Stimulated activated CD4-positive, alpha-beta T cell treated with anti-CD3 and anti-CD28 coated beads, Interleukin-12 subunit alpha, Interleukin-12 subunit beta, amount 100 ng/mL, for 24 hours (primary cell): ENCODE measurements around the gene NEDD9.

Experiments
- DNase-seq, 2 experiments: peaks; one replicate each; pipeline ENCODE4 v3.0.0-alpha.2; 2020; ENCODE audit warnings: low read depth in 2 of 2

The NEDD9 gene

DNA sequence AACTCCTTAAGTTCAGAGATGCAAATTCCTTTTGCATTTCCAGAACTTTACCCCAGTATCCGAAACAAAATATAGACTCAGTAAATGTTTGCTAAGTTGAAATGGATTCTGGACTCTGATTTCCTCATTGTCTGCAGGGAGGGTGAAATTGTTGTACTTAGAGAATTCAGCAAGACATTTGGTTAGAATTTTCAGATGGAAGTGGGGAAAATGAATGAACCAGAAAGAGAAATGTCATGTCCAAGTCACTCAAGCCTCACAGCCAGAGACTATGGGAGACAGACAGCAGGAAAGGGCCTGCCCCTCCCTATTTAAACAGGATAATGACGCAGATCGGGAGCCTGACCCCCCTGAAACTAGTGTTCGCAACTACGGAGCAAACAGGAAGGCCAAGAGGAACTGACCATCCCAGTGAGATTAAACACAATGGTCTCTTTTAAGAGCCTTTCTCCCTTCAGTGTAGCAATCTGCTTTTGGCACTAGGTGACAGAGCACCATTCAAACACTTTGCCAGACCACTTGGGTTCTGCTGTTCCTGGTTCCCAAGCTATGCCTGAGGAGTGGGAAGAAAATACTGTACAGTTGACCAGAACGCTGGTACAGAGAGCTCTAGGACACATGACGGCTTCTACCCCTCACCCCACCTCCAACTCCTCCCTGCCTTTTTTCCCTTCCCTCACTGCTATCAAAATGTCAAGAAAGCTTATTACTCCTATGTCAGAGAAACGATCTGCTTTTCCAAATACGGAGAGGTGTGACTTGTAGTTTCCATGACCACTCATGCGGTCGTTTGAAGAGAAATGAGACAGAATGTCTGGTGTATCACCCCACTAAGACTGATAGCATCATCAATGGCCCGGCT lies 13.7 kb downstream of the NEDD9 start:
- no peak for DNase-seq

DNA sequence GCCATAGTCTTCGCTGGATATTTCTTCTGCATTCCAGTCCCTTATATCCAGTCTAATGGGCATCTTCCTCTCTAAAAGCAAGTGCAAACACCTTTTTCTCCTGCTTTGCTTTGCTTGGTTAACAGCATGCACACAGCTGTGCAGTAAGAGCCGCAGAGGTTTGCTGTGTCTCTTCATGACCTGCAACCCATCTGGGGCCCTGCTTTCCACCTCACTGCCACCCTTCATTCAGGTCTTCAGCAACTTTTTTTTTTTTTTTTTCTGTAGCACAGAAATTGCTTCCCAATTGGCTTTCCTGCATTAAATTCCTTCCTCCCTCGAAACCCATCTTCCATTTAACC lies 14.4 kb downstream of the NEDD9 start:
- DNase-seq = no peak

DNA sequence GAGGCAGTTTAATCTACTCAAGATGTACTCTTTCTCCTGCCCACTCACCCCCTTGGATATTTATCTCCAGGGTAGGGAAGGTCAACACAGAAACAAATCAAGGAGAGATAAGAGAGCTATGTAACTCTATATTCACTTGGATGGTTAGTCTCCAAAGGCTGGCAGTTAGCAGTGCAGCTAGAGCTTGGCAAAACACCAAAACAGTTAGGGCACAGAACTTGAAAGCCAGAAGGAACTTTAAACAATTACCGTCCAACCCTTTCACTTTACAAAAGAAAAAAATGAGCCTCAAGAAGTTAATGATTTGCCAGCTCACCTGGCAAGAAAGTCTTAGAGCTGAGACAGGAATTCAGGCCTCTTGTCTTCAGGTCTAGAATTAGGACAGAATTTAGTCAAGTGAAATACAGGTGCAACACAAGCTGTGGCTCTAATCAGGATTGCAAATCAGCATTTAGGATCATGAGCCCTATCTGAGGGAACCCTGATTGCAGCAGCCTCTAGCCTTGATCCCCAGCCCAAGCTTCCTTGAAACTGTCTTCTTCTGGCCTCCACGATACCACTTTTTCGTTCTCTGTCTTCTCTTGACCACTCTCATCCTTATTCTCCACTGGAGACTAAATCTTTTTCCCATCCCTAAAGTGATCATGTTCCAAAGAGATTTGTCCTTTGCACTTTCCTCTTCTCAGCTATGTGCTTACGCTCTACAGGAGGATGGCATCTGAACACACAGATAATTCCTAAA lies 14.9 kb downstream of the NEDD9 start:
- no peak for DNase-seq

DNA sequence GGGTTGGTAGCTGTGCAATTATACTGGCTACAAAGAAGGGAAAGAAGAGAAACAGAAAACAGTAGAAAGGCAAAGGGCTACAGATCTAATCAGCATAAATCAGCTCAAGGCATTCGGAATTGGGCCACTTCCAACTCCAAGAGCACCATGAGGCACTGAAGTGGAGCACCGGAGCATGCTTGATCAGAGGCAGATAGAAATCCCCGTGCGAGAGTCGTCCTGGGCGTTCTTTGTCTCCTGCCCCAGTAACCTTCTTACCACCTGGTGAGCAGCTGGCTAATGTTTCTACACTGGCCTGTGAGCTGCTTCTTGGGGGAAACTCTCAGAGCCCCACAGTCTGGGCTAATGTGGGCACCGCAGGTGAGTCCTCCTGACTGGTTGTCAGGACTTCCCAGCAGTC lies 16.7 kb downstream of the NEDD9 start:
- DNase-seq = no peak

DNA sequence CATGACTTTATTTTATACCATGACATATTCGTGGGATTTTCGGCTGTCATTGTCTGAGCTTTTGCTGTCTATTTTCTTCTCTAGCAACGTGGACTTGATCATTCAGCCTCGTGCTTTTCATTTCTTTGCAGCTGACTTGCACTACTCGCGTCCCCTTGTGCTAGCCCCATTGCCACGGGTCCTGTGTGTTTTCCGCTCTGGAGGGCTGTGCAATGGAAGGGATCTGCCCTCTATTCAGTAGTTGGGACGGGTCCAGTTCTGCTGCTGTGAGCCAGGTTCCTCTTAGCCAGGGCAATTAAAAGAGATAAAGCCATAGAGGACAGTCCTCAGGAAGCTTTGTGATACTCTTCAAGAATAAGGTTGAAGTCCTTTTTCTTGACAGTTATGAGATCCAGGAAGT lies 17.6 kb downstream of the NEDD9 start:
- DNase-seq = no peak

DNA sequence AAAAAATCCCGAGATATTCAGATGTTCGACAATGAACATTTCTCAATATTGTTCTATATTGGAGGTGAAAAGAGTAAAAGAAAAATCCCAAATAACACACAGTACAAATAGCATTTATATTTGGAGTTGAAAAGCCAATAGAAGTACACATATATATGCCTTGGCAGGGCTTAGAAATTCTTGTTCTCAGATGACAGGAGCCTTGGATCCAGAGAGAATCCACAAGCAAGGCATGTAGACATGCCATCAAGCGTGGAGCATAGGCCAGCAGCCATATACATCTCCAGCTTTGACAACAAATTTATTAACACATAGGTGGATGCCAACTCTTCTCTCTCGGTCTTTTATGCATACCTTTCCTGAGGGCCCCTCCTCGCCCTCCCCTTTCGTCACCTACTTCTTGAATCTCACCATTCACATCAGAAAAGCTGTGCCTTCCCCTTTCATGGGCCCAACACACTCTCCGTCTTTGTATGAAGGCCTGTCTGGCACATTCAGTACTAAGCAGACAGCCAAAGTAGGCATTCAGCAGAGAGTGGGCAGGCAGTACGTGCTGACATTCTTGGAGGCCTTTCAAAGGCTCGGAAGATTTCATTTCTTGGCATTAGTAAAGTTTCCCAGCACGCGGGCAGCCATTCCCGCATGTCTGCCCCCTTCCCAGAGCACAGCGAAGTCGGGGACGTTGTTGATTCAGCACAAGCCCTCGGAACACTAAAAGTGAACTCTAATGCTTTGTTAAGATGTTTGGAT lies 18.2 kb downstream of the NEDD9 start:
- no peak for DNase-seq

DNA sequence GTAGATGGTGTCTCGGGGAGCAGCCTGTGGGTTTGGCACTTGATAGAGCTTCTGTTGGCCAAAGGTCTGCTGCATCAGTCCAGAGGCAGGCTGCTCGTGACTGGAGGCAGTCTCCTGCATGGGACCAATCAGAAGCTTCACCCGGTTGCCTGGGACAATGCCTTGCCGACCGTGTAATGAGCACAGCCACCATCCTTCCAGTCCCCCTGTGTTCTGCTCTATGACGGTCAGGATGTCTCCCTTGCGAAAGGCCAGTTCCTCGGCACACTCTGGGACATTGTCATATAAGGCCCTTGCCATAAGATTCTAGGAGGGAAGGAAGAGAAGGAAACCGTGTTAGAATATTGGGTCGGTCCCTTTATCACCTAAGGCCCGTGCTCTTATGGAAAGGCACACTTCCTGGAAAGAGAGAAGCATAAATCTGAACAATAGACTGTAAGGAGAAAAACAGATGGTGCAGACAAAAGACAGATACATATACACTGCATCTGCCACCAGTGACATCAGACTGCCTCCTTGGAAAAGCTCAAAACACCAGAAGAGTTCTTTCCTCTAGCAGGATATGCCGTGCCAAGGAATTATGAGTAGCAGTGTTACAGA lies 18.9 kb downstream of the NEDD9 start:
- DNase-seq = no peak

DNA sequence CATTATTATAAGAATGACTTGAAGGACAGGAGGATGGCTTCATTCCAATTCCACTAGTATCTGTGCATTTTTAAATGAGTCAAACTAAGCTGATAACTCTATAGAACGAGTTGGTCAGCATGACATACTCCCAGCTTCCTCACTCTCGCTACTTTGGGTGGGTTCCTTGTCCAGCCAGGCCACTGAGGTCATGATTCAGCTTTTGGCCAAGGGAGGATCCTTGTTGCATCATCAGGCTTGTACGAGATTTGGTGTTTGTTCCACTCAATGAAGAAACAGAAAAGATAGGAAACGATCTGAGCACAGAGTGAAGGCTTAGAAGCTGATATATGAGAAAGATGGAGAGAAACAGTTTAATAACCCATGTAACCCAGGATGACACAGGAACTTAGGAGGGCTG lies 19.8 kb downstream of the NEDD9 start:
- no peak for DNase-seq

DNA sequence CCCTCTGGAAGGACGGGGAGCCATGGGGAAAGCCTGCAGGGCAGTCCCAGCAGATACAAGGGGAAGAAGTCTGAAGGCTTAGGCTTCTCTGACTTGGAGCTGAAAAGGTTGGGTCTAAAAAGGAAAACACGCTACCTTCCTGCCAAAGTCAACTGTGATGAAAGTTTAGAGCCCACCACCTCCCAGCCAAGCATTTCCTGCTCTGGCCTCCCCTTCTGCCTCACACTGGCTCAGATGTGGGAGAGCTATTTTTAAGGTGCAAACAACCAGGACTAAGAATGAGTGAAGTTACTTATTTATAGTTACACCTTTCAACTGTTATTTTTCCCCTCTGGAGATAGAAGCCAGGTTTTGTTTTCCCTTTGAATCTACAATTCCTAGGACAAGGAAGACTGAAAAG lies 21.2 kb downstream of the NEDD9 start:
- DNase-seq = no peak

DNA sequence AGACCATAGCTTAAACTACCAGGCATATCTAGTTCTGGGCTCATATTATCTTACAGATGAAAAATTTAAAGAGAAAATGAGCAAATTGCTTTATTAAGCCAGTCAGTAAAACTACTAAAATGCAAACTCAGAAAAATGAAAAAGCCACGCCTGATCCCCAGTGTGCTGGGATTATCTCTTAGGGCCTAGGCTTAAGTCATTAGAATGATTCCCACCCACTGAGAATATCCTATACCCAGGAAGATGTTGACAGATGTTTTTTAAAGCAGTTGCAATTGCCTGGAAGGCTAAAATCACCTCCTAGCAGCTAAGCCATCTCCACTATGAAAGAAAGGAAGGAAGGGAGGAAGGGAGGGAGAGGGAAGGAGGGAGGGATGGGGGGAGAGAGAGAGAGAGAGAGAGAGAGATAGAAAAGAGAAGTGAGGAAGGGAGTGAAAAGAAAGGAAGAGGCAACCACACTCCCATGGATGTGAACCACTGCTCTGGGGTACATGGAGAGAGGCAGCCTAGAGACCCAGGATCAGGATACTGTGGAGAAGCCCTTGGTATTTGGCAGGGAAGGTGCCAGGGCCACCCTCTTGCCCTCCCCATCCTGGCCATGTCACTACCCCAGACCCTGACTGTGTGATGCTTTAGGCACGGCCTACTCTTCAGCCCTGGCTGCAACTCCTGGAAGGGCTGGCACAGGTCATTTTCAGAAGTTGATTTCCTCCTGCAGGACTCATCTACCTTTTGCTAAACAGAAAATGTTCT lies 21.9 kb downstream of the NEDD9 start:
- DNase-seq = no peak

DNA sequence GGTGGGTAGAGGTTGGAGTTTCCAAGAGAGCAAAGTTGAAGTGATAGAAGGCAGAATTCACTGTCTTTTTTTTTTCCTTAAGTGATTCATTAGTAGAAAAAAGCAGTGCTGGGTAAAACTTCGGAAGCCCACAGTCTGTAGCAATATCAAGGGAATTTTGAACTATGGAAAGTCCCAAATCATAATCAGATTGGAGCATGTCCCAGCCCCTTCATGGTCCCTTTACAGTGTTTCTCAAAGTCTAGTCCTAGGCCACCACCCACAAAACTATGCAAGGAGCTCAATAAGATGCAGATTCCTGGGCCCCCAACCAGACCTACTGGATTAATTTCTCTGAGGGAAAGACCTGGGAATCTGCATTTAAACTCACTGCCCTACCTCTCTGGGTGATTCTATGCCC lies 22.6 kb downstream of the NEDD9 start:
- DNase-seq = no peak

DNA sequence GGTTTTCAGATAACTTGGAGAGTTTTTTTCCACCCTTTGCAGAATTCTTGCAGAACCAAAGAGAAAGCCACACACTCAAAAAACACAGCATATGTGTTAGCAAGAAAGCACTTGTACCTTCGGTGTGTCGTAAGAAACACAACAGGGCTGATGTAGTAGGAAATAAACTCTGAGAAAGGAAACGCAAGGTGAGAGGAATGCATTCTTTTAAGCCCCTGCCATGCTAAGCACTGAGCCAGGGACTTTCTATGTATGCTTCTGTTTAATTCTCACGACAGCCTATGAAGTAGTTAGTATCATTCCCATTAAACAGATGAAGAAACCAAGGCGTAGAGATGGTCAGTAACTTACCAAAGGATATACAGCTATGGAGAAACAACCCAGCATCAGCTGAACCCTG lies 23.1 kb downstream of the NEDD9 start:
- DNase-seq = no peak

DNA sequence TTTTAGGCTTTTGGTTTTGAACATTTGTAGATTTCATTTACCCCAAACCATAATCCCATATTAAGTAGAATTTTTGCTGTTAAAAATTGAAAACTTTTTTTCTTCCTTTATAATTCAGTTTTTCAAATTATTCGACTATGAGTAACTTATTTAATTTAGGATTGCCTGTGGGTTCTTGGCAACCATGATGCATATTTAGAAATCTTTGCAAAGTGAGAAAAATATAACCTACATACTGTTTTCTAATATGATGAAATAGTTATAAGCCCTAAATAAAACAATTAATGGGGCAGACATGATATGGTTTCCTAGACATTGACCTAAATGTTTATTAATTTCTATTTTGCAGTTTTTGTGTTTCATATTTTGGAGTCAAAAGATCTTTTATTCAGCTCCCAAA lies 23.6 kb downstream of the NEDD9 start:
- no peak for DNase-seq

DNA sequence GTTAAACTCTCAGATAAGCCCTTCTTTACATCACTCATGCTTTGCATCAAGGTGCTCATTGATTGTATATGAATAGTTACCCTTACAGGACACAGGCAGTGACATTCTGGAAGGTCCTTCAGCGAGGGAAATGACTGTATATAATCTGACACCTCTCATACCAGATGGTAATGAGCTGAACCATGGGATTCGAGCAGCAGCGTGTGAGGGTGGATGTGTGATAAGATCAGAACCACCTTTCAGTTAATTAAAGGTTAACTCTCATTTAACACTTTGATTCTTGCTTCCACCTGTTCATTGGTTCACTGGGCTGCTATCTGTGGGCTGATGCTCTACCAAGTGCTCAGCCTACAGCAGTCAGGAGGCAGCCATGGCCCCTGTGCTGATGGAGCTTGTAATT lies 24.2 kb downstream of the NEDD9 start:
- no peak for DNase-seq

DNA sequence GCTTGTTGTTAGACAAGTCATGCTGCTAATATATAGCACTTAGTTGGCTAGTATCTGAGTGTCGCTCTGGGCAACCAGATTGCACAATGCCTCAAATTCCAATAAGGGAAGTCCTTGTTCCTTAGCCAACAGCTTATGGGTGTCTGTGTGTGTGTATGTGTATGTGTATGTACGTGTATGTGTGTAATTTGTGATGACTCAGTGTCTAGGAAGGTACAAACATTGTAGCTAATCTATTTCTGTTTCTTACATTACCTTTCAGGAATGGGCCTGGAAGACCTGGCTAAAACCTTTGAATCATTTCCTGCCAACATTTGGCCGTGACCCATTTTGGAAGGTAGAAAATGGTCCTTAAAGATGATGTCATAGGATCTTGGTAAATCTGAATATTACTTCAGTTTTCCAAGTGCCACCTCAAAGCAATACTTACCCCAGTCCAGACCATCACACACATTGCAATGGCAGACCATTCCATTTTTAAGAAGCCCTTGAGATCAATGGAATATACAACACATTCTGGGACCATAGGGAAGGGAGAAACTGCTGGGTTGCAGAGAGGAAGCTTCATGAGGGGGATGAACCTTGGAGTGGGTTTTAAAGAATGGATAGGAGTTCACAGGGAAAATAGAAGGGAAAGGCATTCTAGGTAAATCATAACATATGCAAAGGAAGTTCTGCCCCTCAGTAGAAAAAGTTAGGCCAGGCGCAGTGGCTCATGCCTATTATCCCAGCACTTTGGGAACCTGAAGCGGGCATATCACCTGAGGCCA lies 25.1 kb downstream of the NEDD9 start:
- no peak for DNase-seq

DNA sequence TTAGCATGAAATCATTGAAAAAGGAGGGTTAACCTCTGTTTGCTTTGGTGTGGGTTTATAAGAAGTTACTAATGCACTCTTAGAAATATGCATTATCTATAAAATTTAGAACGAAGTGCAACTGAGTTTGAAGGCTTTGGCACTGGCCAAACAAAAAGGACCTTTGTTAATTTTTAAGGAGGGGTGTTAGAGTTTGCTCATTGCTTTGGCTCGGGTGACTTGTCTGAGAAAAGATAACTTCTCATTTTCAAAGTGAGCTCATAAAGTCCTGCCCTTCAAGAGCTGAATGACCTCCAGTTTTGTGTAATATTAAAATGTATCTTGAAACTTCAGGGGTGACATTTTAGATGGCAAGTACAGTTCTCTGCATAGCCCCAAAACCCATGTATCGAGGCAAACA lies 25.9 kb downstream of the NEDD9 start:
- no peak for DNase-seq

DNA sequence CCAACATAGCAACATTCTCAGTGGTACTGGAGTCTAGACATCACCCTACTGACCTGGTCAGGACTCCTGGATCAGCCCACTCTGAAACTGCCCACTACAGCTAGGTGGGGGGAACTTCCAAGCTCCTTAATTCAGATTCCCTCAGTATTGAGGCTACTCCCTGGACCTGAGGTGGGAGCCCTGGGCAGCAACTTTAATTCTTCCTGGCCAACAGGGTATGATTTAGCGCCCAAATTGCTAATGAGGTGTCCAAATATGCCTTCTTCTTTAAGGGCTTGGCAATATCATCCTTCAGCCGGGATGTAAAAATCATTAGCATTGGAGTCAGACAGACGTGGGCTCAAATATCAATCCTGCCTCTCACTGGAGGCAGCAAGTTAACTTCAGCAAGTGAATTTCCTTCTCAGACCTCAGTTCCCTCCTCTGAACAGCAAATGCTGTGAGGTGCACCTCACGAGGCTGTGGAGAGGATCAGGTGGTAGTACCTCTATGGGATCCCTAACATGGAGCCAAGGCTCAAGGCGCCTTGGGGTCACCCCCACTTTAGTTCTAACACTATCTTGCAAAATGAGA lies 27.6 kb downstream of the NEDD9 start:
- no peak for DNase-seq

DNA sequence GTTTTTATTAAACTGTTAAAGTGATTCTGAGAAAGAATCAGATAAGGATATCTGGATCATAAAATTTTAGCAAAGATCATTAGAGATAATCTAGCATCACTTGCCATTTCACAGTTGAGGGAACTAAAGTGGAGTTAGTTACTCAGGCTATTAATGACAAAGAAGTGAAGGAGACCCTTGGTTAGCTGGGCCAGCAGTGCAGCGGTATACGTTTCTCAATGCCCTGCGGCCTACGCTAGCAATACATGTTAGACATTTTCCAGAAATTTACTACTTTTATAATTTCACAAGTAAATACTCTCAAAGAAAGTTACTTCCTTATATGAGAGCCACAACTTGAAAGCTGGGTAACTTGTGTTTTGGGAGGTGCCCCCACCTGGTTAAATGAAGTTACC lies 28.5 kb downstream of the NEDD9 start:
- DNase-seq = no peak

DNA sequence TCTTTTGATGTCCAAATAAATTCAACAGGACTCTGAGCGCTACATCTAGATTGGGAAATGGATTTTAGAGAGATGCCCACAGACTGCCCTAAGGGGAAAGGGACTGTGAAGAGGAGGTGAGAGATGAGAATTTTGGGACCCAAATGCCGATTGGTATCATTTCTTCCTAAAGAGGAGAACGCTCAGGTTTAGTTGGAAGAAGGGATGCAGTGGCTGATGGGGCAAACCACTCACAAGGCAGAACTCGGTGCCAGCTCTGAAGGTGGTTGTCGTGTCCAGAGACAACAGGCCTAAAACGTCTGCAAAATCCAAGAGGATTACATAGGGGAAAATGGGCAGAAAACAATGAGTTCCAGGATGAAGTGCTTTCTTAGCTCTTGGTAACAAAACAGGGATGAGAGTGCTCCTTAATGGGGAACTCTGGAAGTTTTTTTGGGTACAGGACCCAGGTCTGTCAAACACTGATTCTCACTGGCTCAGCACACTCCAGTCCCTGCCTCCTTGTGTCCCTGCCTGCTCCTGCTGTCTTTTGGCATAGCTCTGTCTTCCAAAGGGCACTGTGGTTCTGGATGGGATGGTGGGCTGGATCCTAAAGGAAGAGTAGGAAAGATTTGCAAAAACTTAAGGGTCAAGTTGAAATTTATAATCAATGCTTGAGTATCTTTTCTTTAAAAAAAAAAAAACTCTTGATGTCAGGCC lies 29.0 kb downstream of the NEDD9 start:
- DNase-seq = no peak
